GM20431 (cell line): Measurements from ENCODE around the gene PRKG1.

Experiments
- in situ Hi-C: fragments of 300-500 bp; cut with MseI, MboI; formaldehyde crosslinking; loops from one replicate; pipeline ENCODE4 v1.15.0; 2020; ENCODE audit warnings: low sequenced_read_pairs; ENCODE audit not compliant: unreplicated experiment

PRKG1 gene

DNA sequence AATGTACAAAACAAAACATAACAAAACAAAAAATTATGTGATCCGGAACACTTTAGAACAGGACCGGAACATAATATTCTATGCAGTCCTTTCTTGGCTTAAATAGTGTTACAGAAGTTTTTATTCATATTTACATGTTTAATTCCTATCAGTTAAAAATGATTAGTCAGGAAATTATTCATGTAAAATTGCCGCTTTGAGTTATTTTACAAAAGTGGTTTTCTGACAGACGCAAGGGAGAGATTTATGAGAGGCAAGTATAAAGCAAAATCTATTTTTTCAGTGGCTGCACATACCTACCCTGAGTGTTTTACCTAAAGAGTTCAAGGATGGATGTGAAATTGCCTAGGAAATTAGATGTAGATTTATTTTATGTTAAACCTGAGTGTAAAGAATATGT, 1009.1 kb downstream of the PRKG1 start:
- in situ Hi-C loops, result no loop called here

DNA sequence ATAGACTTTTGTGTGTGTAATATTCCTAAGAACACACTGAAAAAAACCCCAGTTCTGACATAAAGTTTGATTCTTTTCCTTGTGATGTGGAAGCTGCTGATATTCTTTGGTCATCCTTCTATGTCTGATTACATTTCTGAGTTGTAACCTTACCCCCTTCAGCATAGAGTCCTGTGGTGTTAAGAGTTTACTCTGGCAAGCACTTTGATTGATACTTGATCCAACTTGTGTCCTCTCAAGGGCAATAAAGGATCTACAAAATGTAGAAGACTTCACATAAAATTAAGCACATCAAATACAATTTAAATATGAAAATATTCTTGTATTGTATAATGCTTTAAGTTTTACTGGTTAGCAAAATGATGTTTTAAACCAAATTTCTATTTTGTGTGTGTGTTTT, 1018.1 kb downstream of the PRKG1 start:
- in situ Hi-C loops, result no loop called here

DNA sequence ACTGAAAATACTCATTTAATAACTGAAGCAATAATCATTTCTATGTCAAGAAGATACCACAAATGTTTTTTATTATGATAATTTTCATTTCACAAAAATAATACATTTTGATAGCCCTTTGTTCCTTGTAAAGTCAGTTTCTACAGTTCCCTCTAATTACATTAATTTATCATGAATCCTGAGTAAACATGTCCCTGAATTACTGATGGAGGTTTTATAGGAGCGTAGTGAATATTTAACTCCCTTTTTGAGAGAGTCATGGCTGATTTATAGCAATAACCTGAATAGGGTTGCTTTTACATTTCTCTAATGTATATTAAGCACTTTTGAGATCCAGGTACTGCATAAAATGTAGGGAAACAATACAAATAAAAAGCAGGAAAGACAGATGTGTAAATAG, 1023.8 kb downstream of the PRKG1 start:
- in situ Hi-C loops, result no loop called here

DNA sequence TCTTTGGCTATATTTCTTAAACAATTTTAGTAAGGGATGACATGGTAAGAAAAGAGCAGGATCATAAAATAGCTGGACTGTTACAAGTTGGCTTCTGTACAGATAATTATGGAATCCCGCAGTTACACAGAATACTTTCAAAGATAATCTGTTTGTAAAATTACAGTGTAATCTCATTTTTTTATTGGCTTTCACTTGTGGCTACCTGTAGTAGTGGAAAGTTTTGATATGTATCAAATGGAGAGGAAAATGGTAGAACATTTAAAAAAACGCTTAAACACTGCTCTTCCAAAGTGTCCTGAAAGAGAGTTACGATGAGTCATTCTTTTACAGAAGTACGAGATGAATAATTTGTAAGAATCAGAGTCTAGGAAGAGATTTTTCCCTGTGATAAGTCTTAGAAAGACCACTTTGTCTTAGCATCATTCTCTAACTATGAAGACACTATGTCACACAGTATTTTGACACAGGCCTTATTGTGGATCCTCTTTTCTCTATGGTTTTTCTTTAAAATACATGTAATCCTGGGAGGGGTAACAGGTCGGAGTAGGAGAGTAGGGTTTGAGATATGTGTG, 1024.8 kb downstream of the PRKG1 start:
- in situ Hi-C loops, result no loop called here

DNA sequence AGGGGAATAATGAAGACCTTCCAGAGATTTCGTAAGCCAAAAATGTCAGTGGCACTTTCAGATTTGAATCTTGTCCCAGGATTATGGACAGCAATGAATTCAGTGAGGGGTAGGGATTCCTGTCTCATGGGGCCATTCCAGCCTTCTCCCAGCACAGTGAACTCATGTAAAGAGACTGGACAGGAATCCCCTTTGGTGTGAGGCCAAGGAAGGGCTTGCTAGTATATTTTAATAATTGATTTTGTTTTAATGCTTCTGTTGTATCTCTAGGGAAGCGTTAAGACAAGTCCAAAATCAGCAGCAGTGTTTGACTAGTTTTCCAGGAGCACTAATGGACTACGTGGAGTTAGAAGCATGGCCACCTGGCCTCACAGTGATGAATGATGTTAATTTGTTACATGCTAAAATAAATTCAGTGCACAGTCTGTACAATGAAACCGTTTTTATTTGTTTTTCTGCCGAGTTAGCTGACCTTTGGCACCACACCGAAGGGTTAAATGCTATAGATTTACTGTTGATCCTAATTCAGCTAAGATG, 1025.8 kb downstream of the PRKG1 start:
- in situ Hi-C loops, result no loop called here

DNA sequence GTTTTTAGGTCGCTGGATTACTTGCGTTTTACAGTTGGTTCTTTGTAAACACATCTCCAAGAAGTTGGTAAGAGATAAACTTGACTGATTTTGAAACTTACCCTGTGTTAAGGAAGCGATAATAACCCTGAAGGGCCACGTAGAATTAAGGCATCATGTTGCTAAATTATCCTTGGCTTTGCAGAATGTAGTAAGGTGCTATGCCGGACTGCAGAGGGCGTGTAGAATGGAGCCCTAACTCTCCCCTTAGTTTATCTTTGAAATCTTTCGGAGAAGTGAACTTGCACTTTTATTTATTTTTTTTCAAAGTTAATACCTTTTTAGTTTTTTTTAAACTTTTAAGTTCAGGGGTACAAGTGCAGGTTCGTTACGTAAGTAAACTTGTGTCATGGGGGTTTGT, 1031.0 kb downstream of the PRKG1 start:
- in situ Hi-C loops, result no loop called here

DNA sequence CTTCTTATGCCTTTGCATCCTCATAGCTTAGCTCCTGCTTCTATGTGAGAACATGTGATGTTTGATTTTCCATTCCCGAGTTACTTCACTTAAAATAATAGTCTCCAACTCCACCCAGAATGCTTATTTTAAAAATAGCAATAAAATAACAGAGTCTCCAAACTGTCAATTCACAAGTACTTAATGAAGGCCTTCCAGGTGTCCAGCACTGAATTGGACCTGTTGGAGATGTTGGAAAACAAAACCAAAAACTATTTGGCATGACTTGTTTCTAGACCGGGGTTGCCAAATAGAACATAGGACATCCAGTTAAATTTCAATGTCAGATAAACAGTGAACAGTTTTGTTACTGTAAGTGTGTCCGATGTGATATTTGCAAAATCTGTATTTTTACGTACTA, 1031.7 kb downstream of the PRKG1 start:
- in situ Hi-C loops, result no loop called here

DNA sequence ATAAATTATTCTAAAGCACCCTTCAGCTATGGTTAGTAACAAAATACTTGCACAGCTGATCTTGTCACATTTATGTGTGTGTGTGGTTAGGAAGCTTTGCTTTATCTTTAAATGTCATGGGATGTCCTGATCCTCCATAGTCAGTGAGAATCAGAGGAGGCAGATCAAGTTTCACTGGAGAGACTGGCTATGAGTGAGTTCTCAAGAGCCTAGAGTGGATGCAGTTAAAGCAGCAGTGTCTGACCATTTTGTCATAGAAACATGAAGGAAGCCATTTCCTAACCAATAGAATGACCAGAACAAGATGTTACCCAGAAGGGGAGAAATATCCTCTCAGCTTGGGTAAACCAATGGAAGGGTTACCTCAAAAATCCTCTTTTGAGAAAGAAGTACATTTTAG, 1032.6 kb downstream of the PRKG1 start:
- in situ Hi-C loops, result no loop called here

DNA sequence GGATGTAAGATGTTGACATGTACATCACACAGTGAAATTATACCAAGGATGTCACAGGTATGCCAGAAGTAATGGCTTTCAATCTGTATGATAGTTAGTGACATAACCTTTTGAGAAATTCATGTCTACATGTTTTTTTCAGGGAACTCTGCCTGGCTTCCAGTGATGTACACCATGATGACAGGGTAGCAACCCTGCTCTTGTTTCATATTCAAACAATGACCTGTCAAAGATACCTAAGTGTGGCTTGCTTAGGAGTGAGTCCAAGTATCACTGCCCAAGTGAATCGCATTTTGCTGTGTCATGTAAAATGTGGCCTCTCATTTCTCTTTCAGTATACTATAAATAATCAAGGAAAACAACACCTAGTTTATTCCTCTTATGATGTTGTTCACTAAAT, 1033.9 kb downstream of the PRKG1 start:
- in situ Hi-C loops, result no loop called here

DNA sequence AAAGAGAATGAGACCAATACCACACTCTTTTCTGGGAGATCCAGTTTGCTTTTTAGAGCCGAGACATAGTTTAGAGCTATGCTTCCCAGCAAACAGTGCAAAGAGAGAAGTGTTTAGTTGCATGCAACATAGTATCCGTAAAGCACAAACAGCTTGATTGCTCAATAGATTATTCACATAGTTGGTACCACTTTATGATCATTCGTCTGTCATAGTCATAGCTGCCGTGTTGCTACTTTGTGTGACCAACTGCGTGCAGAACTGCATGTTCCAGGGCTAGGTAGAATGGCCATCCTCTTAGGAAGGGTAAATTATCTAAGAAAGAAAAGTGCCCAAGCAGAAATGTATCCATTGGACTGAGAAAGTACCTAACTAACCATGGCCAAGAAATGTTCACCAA, 1036.3 kb downstream of the PRKG1 start:
- in situ Hi-C loops, result no loop called here

DNA sequence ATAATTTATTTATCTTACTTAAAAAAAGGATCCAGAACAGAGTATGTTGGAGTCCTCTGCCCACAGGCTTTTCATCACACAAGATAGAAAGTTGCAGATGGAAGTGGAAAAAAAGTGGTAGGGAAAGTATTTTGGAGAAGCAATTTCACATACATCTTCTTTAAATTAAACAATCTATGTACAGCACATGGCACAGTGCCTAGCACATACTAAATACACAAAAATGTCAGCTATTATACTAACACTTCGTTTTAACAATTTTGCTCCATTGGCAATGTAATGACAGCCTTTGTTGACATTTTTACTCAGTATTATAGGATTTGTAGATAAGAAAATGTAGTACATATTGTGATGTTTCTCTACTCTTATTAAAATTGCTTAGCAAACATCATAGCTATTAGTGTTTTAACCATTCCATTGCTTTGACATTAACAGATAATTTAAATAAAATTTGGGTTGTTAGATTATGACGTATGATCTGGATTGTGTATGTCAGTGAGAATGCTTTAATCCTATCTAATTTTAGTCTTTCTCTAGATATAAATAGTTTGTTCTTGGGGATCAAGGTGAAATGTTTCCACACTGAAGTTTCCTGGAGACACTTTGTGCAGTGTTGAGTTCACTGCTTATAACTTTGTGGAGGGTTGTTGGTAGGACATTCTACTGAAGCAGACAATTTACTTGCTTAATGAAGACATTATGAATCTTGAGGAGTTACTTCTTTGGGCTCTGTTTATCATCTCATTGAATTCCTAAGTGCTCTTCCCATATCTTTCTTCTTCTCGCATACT, 1037.0 kb downstream of the PRKG1 start:
- in situ Hi-C loops, result no loop called here

DNA sequence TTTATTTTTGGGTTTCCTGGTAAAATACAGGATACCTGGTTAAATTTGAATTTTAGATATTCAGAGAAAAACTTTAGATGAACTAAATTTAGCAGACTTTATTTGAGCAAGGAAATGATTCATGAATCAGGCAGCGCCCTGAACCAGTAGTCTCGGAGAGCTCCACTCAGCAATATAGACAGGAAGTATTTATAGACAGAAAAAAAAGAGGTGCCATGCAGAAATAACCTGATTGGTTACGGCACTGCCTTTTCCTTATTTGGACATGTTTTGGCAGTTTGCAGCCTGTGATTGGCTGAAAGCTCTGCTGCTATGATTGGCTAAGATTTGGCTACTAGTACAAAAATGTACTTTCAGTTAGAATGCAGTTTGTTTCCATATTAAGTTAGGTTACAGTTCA, 1041.5 kb downstream of the PRKG1 start:
- in situ Hi-C loops, result no loop called here

DNA sequence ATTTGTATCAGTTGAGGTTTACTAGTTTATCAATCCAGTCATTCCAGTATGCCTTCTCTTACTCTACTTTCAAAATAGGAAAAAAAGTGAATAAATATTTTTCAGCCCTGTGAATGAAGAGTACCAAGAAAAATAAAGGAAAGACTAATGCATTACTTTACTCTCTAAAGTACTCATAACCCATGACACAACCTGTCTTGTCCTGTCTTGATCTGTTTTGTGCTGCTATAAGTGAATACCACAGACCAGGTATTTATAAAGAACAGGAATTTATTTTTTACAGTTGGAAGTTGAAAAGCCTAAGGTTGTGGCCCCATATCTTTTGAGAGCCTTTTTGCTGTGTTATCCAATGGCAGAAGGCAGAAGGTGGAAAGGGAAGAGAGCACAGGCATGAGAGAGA, 1045.2 kb downstream of the PRKG1 start:
- in situ Hi-C loops, result no loop called here

DNA sequence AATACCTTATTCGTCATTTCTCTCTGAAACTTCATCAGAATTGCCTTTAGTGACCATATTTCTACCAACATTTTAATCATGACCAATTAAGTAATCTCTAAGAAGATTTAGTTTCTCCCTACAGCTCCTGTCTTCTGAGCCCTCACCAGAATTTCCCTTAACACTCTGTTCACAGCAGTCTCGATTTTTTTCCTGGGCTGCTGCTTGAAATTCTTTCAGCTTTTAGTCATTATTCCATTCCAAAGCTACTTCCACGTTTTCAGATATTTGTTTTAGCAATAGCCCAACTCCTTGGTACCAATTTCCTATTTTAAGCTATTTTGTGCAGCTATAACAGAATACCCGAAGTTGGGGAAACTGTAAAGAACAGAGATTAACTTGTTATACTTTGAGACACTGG, 1047.4 kb downstream of the PRKG1 start:
- in situ Hi-C loops, result no loop called here

DNA sequence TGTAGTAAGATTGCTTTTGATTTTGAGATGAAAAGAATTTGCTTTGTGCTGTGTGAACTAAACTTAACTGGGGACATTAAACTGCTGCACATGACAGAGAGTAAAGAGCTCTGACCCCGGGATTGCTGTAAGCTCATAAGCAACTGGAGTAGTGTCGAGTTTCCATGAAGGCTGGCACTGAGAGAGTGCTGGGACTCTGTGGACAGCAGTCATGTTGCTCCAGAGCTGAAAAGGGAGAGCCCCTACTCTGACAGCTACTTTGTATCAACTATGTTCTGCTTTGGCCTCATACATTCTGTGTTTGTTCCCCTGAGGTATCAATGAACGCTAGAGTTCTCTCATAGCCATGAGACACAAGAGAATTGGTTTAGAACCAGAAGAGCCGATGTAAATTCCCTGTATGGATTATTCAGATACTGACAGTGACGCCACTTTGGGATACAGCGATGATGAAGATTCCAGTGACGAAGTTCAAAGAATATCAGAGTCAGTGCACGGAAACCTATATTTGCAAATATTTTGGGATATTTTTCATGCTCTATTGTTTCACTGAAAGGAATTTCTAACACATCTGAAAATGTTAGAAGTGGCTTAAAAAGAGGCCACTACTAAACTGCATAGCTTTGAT, 1053.9 kb downstream of the PRKG1 start:
- in situ Hi-C loops, result no loop called here

DNA sequence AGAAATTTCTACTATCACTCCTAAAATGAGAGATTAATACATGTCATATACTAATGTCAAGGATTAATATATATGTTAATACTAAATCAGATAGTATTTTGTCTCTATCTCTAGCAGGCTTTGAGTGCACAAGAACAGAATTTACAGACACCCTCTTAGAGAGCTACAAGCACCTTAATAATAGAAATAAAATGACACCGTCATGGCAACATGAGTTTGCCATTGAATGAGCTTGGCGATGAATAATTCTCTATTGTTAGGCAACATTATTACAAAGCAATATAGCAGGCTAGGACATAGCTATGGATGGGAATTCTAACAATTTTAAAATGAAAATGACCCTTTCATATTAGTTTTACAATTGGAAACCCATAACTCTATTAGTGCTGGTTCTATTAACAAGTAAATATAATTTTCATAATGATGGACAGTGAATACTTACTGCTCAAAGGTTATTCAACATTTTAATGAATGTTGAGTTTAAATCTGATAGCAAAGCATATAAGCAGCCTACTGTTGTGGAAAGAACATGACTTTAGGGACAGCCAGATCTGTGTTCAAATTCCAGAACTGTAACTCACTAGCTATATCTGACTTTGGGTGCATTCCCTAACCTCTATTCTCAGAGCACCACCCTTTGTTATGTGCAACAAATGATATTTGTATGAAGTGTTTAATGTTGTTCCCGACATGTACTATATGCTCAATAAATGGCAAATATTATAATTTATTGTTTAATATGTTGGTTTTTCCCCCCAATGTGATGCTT, 1055.3 kb downstream of the PRKG1 start:
- in situ Hi-C loops, result no loop called here

DNA sequence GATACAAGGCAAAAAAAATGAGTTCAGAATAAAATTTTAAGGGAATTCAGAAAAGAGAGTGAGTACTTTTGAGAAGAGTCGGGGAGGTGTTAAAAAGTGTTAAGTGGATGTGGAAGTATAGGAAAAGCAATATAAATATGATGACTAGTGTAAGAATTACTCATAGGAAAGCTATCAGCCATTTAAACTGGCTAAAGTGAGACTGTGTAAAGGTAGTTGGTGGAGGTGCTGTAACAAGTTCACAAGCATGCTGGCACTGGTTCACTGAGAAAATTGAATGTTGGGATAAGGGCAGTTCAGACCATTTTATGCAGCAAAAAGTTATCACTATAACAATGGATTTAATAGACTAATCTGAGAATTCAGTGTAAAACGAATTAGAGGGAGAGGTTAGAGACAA, 1060.8 kb downstream of the PRKG1 start:
- in situ Hi-C loops, result no loop called here

DNA sequence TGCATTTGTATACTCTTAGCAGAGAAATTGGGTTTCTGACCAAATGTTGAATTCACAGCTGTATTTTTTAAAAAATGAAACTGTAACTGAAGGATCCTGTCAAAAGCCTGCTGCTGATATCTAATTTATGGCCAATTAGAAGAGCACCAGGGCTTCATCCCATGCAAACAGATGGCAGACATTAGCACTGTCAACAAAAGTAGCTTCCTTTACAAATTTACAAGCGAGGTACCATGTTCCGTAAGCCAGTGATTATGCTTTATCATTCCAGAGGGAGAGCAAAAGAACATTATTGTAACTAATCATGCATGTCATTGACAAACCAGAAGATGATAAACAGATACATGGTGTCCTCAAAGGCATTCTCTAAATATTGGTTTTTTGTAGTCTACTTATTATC, 1062.6 kb downstream of the PRKG1 start:
- in situ Hi-C loops, result no loop called here

DNA sequence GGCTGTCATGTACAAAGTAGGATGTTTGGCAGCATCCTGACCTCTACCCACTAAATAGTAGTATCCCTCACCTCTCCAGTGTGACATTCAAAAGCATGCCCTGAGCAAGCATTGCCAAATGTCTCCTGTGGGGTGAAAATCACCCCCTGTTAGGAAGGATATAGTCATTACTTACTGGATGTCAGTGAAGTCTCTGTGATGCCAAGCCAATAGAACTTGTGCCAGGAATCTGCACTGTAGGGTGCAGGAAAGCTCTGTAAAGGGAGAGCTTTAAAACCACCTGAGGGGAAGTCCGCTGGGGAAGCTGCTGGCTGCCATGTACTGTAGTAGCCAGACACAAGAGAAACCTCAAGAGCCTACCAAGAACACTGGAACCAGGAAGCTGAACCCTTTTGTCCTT, 1069.1 kb downstream of the PRKG1 start:
- in situ Hi-C loops, result no loop called here

DNA sequence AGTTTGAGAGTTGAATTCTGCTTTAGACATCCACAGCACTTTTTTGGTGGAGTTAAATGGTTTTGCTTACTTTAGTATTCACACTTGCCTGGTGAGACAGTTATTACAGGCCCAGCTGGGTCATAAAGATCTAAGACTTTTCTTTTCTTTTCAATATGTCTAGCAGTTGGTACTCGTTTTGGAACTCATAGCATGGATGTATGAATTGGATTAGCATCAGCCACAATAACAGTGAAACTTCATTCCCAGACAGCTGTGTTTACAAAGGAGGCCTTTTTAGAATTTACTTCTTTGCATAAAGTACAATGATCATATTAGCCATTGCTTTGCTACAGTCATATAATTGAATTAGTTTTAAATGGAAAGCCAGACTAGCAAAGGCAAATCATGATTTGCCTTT, 1071.3 kb downstream of the PRKG1 start:
- in situ Hi-C loops, result no loop called here

DNA sequence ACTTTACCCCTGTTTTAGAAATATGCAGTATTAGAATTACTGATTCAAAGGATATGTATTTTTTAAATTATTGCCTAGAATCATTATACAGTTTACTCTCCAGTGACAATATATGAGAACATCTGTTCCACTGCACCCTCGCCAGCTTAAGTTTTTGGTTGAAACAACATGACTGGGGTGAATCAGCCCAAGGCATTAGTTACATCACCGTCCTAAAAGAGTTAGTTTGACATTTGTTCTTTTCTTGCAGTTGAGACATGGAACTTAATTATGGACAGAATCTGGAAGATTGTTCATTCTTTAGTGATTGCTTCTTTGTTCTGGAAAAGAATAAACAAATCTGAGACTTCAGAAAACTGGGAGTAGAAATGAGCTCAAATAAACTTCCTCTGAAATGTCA, 1072.5 kb downstream of the PRKG1 start:
- in situ Hi-C loops, result no loop called here
